Measurements from ENCODE around the gene ARHGAP4. TPM values are rescaled to one million over a fixed set of nuclear protein-coding genes. Genes with fewer than 3 reads are reported as not detected.

ARHGAP4 gene
- total and polyA plus RNA-seq, 2 experiments from 2014 or later: 6.2 to 6.4 TPM

GRCh38 chrX:153948002-153948466 lies 22.0 kb upstream of the ARHGAP4 start:
- no peaks in the 10 kb centered on the region for H4K20me1 ChIP-seq (ENCODE audit: insufficient read depth, poor library complexity, severe bottlenecking)
- 77% methylated on average over 10 of the region's 10 CpGs for WGBS (ENCODE audit: low lambda C conversion rate, missing lambda C conversion rate)
- no peaks in the 10 kb centered on the region for H3K36me3 ChIP-seq (replicated peaks; ENCODE audit: insufficient read depth, low read depth)
- no peak overlapping the region for H3K4me2 ChIP-seq
- H3K4me1 ChIP-seq (ENCODE audit: insufficient read depth): no peaks in the 10 kb centered on the region
- no peak overlapping the region for H2AFZ ChIP-seq
- H3K79me2 ChIP-seq: no peaks in the 10 kb centered on the region
- no peak overlapping the region for H3K4me3 ChIP-seq
- DNase-seq (ENCODE audit: low spot score): no peak
- H3K27me3 ChIP-seq: no peaks in the 10 kb centered on the region
- TF ChIP-seq EZH2 (IDR thresholded peaks at IDR 0.05; ENCODE audit: borderline replicate concordance) (no peak), CTCF (IDR thresholded peaks at IDR 0.05; ENCODE audit: poor library complexity) (no peak), EZH2phosphoT487 (IDR thresholded peaks at IDR 0.05; ENCODE audit: low read depth, severe bottlenecking, unreplicated experiment) (no peak)
- no peak overlapping the region for H3K27ac ChIP-seq
- no peaks in the 10 kb centered on the region for H3K9me3 ChIP-seq (ENCODE audit: low read depth)
- no peaks in the 10 kb centered on the region for H3K9me2 ChIP-seq (replicated peaks; ENCODE audit: insufficient read depth)

- Histone ChIP-seq H3K79me2 (no peaks in the 10 kb centered on the region), H3K9me2 (replicated peaks; ENCODE audit: insufficient read depth) (no peaks in the 10 kb centered on the region), H3K36me3 (replicated peaks; ENCODE audit: insufficient read depth, low read depth) (no peaks in the 10 kb centered on the region), H3K4me2 (no peak overlapping the region), H3K27ac (no peak overlapping the region), H3K4me1 (ENCODE audit: insufficient read depth) (no peaks in the 10 kb centered on the region), H3K27me3 (no peaks in the 10 kb centered on the region), H3K4me3 (no peak overlapping the region), H3K9me3 (ENCODE audit: low read depth) (no peaks in the 10 kb centered on the region), H2AFZ (no peak overlapping the region), H4K20me1 (ENCODE audit: insufficient read depth, poor library complexity, severe bottlenecking) (no peaks in the 10 kb centered on the region)
- DNase-seq (ENCODE audit: low spot score): peak; percentile 85
- WGBS (ENCODE audit: low lambda C conversion rate, missing lambda C conversion rate): 69% methylated on average over 19 of the region's 19 CpGs
- TF ChIP-seq CTCF (IDR thresholded peaks at IDR 0.05; ENCODE audit: poor library complexity): peak; percentile 68
- TF ChIP-seq EZH2phosphoT487 (IDR thresholded peaks at IDR 0.05; ENCODE audit: low read depth, severe bottlenecking, unreplicated experiment): no peak
These were observed 21.1 kb upstream of the ARHGAP4 start for GRCh38 chrX:153947009-153947769.

- whole genome bisulfite sequencing (ENCODE audit: low lambda C conversion rate, missing lambda C conversion rate): 91% methylated on average over 23 of the region's 24 CpGs
These were observed 20.2 kb upstream of the ARHGAP4 start for GRCh38 chrX:153945956-153946943.

More at GRCh38 chrX:153945956-153946943, 20.2 kb upstream of the ARHGAP4 start:
- Histone ChIP-seq H3K27me3 (no peaks in the 10 kb centered on the region), H3K4me1 (ENCODE audit: insufficient read depth) (no peaks in the 10 kb centered on the region), H3K4me2 (no peak overlapping the region), H3K4me3 (no peak overlapping the region), H3K9me3 (ENCODE audit: low read depth) (no peaks in the 10 kb centered on the region), H3K27ac (no peak overlapping the region), H3K79me2 (no peaks in the 10 kb centered on the region), H4K20me1 (ENCODE audit: insufficient read depth, poor library complexity, severe bottlenecking) (no peaks in the 10 kb centered on the region), H3K36me3 (replicated peaks; ENCODE audit: insufficient read depth, low read depth) (no peaks in the 10 kb centered on the region), H2AFZ (no peak overlapping the region), H3K9me2 (replicated peaks; ENCODE audit: insufficient read depth) (no peaks in the 10 kb centered on the region)
- TF ChIP-seq CTCF (IDR thresholded peaks at IDR 0.05; ENCODE audit: poor library complexity): no peak
- no peak for TF ChIP-seq EZH2 (IDR thresholded peaks at IDR 0.05; ENCODE audit: borderline replicate concordance)
- TF ChIP-seq EZH2phosphoT487 (IDR thresholded peaks at IDR 0.05; ENCODE audit: low read depth, severe bottlenecking, unreplicated experiment): no peak
- DNase-seq (ENCODE audit: low spot score): no peak
